ENCODE measurements around the gene TTLL6. TPM values are rescaled to one million over a fixed set of nuclear protein-coding genes. Genes with fewer than 3 reads are reported as not detected.

TTLL6 gene
- total and polyA plus RNA-seq, 8 donors: 0.35 to 2.4 (median 1.4) TPM

DNA sequence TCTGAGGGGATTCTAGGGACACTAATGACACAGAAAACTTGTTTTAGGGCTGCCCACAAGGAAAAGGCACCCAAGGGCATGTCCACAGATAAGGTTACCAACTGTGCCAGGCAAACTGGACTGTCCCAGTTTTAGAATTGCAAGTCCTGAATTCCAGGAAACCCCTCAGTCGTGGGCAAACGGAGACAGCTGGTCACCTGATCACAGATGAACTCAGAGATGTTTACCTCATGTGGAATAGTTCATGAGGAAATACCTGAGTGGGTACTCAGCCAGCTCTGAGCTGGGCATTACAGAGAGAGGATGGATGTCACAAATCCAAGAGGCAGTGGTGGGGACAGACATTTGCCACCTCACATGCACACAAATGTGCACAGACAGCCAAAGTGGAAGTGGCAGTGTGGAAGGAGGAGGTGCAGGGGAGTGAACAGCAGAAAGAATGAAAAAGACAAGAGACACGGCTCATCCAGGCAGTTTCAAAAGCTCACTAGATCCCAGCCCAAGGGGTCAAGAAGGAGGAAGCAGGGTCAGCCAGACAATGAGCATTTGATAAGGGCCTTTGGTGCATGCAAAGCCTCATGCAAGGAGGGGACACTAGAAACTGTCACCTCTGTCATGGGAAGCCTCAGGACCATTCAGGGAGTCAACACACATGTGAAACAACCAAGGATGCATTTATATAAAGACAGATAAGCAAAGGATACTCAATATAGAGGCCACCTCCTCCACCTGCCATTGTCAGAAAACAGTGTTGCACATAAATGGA, 24.8 kb downstream of the TTLL6 start:
- intact Hi-C loops (cut with DNase I): loop anchor here in 1 of 2 donors (10.0 kb wide), 1 partner anchor 67 kb away; the partner anchor contains the start of genes HOXB13, PRAC1 and PRAC2
- H3K4me1 ChIP-seq: no peaks in the 10 kb centered on the region
- H3K9me3 ChIP-seq: no peaks in the 10 kb centered on the region
- TF ChIP-seq, protein P1, sequence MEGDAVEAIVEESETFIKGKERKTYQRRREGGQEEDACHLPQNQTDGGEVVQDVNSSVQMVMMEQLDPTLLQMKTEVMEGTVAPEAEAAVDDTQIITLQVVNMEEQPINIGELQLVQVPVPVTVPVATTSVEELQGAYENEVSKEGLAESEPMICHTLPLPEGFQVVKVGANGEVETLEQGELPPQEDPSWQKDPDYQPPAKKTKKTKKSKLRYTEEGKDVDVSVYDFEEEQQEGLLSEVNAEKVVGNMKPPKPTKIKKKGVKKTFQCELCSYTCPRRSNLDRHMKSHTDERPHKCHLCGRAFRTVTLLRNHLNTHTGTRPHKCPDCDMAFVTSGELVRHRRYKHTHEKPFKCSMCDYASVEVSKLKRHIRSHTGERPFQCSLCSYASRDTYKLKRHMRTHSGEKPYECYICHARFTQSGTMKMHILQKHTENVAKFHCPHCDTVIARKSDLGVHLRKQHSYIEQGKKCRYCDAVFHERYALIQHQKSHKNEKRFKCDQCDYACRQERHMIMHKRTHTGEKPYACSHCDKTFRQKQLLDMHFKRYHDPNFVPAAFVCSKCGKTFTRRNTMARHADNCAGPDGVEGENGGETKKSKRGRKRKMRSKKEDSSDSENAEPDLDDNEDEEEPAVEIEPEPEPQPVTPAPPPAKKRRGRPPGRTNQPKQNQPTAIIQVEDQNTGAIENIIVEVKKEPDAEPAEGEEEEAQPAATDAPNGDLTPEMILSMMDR (IDR thresholded peaks at IDR 0.05): no peak
- no peaks in the 10 kb centered on the region for H3K36me3 ChIP-seq
- H3K4me3 ChIP-seq: no peak overlapping the region
- no peak for DNase-seq
- ATAC-seq: no peak
- no peak overlapping the region for H3K27ac ChIP-seq
- H3K27me3 ChIP-seq: peaks cover 0 to 29% of the 10 kb centered on the region in 2 donors

DNA sequence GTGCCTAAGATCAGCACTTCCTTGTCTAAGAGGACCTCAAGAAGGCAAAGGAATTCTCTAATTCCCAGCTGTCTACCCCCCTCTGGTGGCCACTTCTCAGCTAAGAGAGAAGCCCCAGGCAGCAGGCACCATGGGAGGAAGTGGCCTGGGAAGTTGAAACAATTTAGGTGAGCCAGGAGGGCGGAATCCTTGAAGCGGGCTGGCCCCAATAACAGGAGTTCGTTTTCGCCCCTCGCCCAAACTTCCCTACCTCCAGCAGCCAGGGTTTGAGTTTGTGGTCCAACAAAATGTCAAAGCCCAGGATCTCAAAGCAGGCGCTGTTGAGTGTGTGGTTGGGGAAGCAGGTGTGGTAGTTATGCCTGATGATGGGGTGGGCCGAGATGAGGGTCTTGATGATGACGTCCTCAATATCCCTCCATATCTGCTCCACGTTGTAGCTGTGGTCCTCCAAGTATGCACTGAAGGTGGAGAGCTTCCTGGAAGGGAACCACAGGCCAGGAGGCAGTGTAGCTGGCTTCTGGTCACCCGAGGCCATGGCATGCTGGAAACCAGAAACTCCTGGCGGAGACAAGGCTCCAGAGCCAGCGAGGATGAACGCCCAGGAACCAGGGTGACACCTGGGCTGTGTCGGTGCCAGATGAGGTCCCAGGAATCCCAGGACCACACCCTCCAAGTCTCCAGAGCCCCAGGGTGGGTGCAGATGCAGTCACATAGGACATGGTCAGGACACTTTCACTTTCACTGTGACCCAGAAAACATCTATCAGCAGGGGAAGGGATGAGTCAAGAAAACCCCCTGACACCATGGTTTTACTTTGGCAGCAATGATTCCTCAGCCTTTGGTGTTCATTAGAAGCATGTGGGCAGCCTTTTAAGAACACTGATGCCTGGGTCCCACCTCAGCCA, 25.6 kb downstream of the TTLL6 start:
- no peaks in the 10 kb centered on the region for H3K4me1 ChIP-seq
- TF ChIP-seq, protein P1 (IDR thresholded peaks at IDR 0.05): peak; percentile 65 to 75
- H3K27me3 ChIP-seq: peaks cover 0 to 37% of the 10 kb centered on the region in 2 donors
- peak; percentile 97 for ATAC-seq
- no peaks in the 10 kb centered on the region for H3K9me3 ChIP-seq
- DNase-seq: peak in 3 of 4 donors; percentile 72 to 85 (median 72)
- H3K27ac ChIP-seq: no peak overlapping the region
- no peaks in the 10 kb centered on the region for H3K36me3 ChIP-seq
- no peak overlapping the region for H3K4me3 ChIP-seq
- intact Hi-C loops (cut with DNase I): loop anchor here in 1 of 2 donors (10.0 kb wide), 1 partner anchor 67 kb away; the partner anchor contains the start of genes HOXB13, PRAC1 and PRAC2

DNA sequence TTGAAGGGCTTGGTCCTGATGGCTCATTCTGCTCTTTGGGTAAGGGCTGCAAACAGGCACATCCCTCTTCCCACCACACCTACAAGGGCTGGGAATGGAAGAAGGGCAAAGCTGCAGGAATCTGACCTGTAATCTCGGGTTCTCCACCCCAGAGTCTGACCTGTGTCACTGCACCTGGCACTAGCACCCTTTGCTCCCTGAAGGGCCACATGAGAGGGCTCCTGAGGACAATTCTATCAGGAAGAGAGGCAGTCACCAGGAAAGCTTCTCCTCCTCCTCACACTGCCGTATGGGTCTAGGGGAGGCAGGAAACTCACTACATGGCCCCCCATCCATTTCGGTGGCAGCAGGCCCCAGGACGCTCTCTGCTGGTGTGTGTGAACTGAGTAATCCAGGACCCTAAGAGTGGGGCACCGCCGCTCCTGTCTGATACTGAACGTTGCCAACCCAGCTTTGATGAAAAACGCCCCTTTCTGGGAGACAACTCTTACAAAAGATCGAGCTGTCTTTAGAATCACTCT, 26.4 kb downstream of the TTLL6 start:
- H3K27me3 ChIP-seq: peaks cover 0 to 37% of the 10 kb centered on the region in 2 donors
- no peak for DNase-seq
- H3K9me3 ChIP-seq: no peaks in the 10 kb centered on the region
- H3K4me1 ChIP-seq: no peaks in the 10 kb centered on the region
- H3K36me3 ChIP-seq: no peaks in the 10 kb centered on the region
- intact Hi-C loops (cut with DNase I): loop anchor here in 1 of 2 donors (10.0 kb wide), 1 partner anchor 66 kb away; the partner anchor contains the start of genes HOXB13, PRAC1 and PRAC2
- no peak for ATAC-seq
- TF ChIP-seq, protein P1 (IDR thresholded peaks at IDR 0.05): no peak
- H3K4me3 ChIP-seq: no peak overlapping the region
- no peak overlapping the region for H3K27ac ChIP-seq

DNA sequence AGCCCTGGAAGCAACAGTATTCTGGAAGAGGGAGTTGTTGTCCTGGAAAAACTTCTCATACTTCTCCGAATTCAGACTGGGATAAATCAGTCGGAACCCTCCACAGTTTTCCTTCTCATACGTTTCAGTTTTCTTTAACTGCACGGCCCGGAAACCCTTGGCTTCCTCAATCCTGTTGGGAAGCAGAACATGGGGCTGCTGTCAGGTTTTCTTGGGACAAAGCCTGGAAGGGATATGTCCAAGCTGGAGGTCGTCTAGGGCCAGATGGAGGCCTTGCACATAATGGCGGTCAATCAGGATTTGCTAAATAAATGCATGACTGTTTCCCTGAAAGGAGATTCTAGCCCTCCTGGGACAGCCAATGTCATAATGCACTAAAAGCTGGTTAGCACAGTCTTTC, 29.2 kb downstream of the TTLL6 start:
- ATAC-seq (no peak), DNase-seq (no peak)
- intact Hi-C loops (cut with DNase I): no loop called here
- H3K9me3 ChIP-seq: no peaks in the 10 kb centered on the region
- no peaks in the 10 kb centered on the region for H3K36me3 ChIP-seq
- no peak overlapping the region for H3K27ac ChIP-seq
- TF ChIP-seq, protein P1 (IDR thresholded peaks at IDR 0.05): no peak
- H3K4me1 ChIP-seq: no peaks in the 10 kb centered on the region
- H3K4me3 ChIP-seq: no peak overlapping the region
- peaks cover 0 to 42% of the 10 kb centered on the region in 2 donors for H3K27me3 ChIP-seq

Data from left lung (tissue), 10 donors.